ENCODE measurements around the gene DISP2.

Gene DISP2

GRCh38 chr15:40310993-40311392 lies 47.0 kb upstream of the DISP2 start (continued):
- TF ChIP-seq ZNF639 (tag by site-specific recombination; IDR thresholded peaks at IDR 0.05) (no peak), ZNF174 (tag by site-specific recombination; IDR thresholded peaks at IDR 0.05) (no peak), MYNN (tag by site-specific recombination; IDR thresholded peaks at IDR 0.05; ENCODE audit: borderline replicate concordance) (no peak), ZNF335 (tag by site-specific recombination; conservative IDR thresholded peaks at IDR 0.05) (no peak)

GRCh38 chr15:40312370-40313158 lies 45.5 kb upstream of the DISP2 start:
- ChIA-PET POLR2A (interaction anchor here (0.7 kb wide), 1 partner anchor 21 kb away, joined by 4 read pairs; no protein-coding TSS in a partner anchor), CTCF (interaction anchor here (0.5 to 16.0 kb wide), 9 partner anchors 9 to 503 kb away, joined by 3 to 248 read pairs (median 3); partner anchors contain the start of genes CCDC9B and INAFM2)
- no peak for TF ChIP-seq BCL11A (tag by site-specific recombination; IDR thresholded peaks at IDR 0.05; ENCODE audit: low read depth)
- peak; percentile 67; the same call in 1 of the 2 replicates for TF ChIP-seq SCRT1 (tag by site-specific recombination; IDR thresholded peaks at IDR 0.05; ENCODE audit: borderline replicate concordance)
- TF ChIP-seq SCRT2 (tag by site-specific recombination; IDR thresholded peaks at IDR 0.05), result peak; percentile 89

GRCh38 chr15:40313531-40314398 lies 44.3 kb upstream of the DISP2 start:
- Histone ChIP-seq H3K27ac (ENCODE audit: extremely low read depth, low read depth, low read length) (no peak overlapping the region), H3K36me3 (ENCODE audit: control insufficient read depth in 2 of 2, insufficient read depth in 1 of 2, low read length in 2 of 2) (no peaks in the 10 kb centered on the region), H3K4me3 (ENCODE audit: low read depth, low read length) (no peak overlapping the region), H3K9me3 (ENCODE audit: control insufficient read depth, insufficient read depth, low read depth, low read length) (no peaks in the 10 kb centered on the region), H3K4me1 (ENCODE audit: control insufficient read depth, insufficient read depth, low read length) (no peaks in the 10 kb centered on the region; the same call in 1 of the 2 replicates)
- TF ChIP-seq ZNF660 (tag by site-specific recombination; IDR thresholded peaks at IDR 0.05), result 0 out of 2 replicates have a peak, but pooled peaks have one; percentile 72
- no peak for TF ChIP-seq ZBTB6 (tag by site-specific recombination; IDR thresholded peaks at IDR 0.05)
- TF ChIP-seq GLIS1 (tag by site-specific recombination; IDR thresholded peaks at IDR 0.05), result peak; percentile 38; the same call in 1 of the 2 replicates
- TF ChIP-seq ZBTB17 (tag by site-specific recombination; IDR thresholded peaks at IDR 0.05), result peak; percentile 53
- peak; percentile 20; the same call in 1 of the 2 replicates for TF ChIP-seq ZNF335 (tag by site-specific recombination; conservative IDR thresholded peaks at IDR 0.05)
- TF ChIP-seq ZBTB20 (tag by site-specific recombination; IDR thresholded peaks at IDR 0.05), result peak; percentile 28; the same call in 1 of the 2 replicates
- TF ChIP-seq PRDM10 (tag by site-specific recombination; IDR thresholded peaks at IDR 0.05), result peak; percentile 49
- peak; percentile 40; the same call in 1 of the 2 replicates for TF ChIP-seq ZNF600 (tag by site-specific recombination; IDR thresholded peaks at IDR 0.05)
- TF ChIP-seq ZNF341 (tag by site-specific recombination; IDR thresholded peaks at IDR 0.05; ENCODE audit: low read depth), result no peak
- peak; percentile 55 for TF ChIP-seq OSR2 (tag by site-specific recombination; IDR thresholded peaks at IDR 0.05)
- TF ChIP-seq FEZF1 (tag by site-specific recombination; IDR thresholded peaks at IDR 0.05), result peak; percentile 88
- TF ChIP-seq ZBTB8A (tag by site-specific recombination; IDR thresholded peaks at IDR 0.05), result peak; percentile 37; the same call in 1 of the 2 replicates
- TF ChIP-seq ZNF501 (tag by site-specific recombination; IDR thresholded peaks at IDR 0.05), result no peak
- TF ChIP-seq ZNF768 (tag by site-specific recombination; IDR thresholded peaks at IDR 0.05), result no peak
- ChIA-PET CTCF (interaction anchor here (0.8 to 16.0 kb wide), 8 partner anchors 9 to 268 kb away, joined by 3 to 248 read pairs (median 8); partner anchors contain the start of genes CCDC9B and INAFM2), POLR2A (interaction anchor here (0.8 kb wide), 1 partner anchor 9 kb away, joined by 3 read pairs; the partner anchor contains the start of gene INAFM2)

More at GRCh38 chr15:40312370-40313158, 45.5 kb upstream of the DISP2 start:
- Histone ChIP-seq H3K4me1 (ENCODE audit: control insufficient read depth, insufficient read depth, low read length) (no peaks in the 10 kb centered on the region; the same call in 1 of the 2 replicates), H3K9me3 (ENCODE audit: control insufficient read depth, insufficient read depth, low read depth, low read length) (no peaks in the 10 kb centered on the region), H3K36me3 (ENCODE audit: control insufficient read depth in 2 of 2, insufficient read depth in 1 of 2, low read length in 2 of 2) (no peaks in the 10 kb centered on the region), H3K27ac (ENCODE audit: extremely low read depth, low read depth, low read length) (no peak overlapping the region), H3K4me3 (ENCODE audit: low read depth, low read length) (no peak overlapping the region)

Measured in HEK293 (cell line).